Mucosa of descending colon (tissue), 3 donors: ENCODE data around the gene HSPA12A. TPM values are rescaled to one million over a fixed set of nuclear protein-coding genes. Genes with fewer than 3 reads are reported as not detected.

ENCODE experiments used
- ATAC-seq: fragments of 200-7000 bp; cut with Tn5 transposase; one replicate; pipeline ENCODE4 v1.9.1; 2020; ENCODE audit warnings: mild to moderate bottlenecking, moderate library complexity
- DNase-seq, 3 donors: peaks; one replicate each; pipeline ENCODE4 v3.0.0-alpha.2; 2020
- H3K36me3 ChIP-seq: fragments of 200-600 bp; one replicate; pipeline ENCODE4 v1.8.0; 2021; ENCODE audit warnings: low read depth, mild to moderate bottlenecking
- H3K4me1 ChIP-seq: fragments of 200-600 bp; one replicate; pipeline ENCODE4 v1.8.0; 2021; ENCODE audit warnings: low read depth, mild to moderate bottlenecking
- H3K4me3 ChIP-seq: fragments of 200-600 bp; one replicate; pipeline ENCODE4 v1.8.0; 2021; ENCODE audit warnings: mild to moderate bottlenecking
- H3K9me3 ChIP-seq: fragments of 200-600 bp; one replicate; pipeline ENCODE4 v1.8.0; 2021; ENCODE audit warnings: mild to moderate bottlenecking
- intact Hi-C, 2 donors: fragments of 100-400 bp; cut with DNase I in 1 of 2; cut with micrococcal nuclease in 1 of 2; formaldehyde crosslinking; loops; one replicate each; pipeline versions ENCODE4 v1.11.0 to v1.11.1; 2022; cut with DNase I, micrococcal nuclease
- total RNA-seq, 3 donors: library from RNA; stranded (reverse); fragmentation: NEBNext Ultra II Directional in 2 of 3; extraction: Animal tissue kit (Norgen Biotek cat#: 25700) in 2 of 3; gene quantifications; one replicate each; pipeline versions ENCODE4 v1.2.1 to v1.2.4, GENCODE V29; 2021 to 2023
- TF ChIP-seq, protein P1 (sequence below): fragments of 200-600 bp; IDR thresholded peaks from one replicate; pipeline ENCODE4 v1.8.0; 2022; ENCODE audit warnings: antibody characterized with exemption, mild to moderate bottlenecking
- donor health status: DM: no; HTN: no; CAD: no; lungs with moderate emphysema.
- donor health status: DM: no; HTN: no; CAD: no.
- donor health status: DM: no; HTN: yes; CAD: no.

HSPA12A gene
- total RNA-seq, 3 donors from 2014 or later: 7.7 to 20.6 (median 8.8) TPM

DNA sequence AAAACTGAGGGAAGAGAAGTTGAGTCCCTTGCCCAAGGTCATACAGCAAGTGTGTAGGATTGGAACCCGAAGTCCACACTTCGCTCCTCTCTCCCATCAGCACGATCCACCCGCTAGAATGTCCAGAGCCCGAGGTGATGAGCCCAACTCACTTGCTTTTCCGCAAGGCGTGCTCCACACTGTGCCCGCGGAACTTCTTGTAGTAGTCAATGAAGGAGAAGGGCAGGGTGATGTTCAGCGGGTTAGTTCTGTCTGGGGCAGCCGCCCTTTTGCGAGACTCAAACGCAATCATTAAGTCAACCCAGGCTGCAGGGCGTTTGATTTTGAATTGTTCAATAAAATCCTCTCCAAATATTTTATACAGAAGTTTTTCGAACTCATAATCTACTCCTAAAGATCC lies 63.0 kb downstream of the HSPA12A start:
- Histone ChIP-seq H3K9me3 (no peaks in the 10 kb centered on the region), H3K36me3 (no peaks in the 10 kb centered on the region), H3K4me3 (no peak overlapping the region), H3K4me1 (no peaks in the 10 kb centered on the region)
- intact Hi-C loops: no loop called here
- DNase-seq (no peak), ATAC-seq (no peak)
- TF ChIP-seq, protein P1, sequence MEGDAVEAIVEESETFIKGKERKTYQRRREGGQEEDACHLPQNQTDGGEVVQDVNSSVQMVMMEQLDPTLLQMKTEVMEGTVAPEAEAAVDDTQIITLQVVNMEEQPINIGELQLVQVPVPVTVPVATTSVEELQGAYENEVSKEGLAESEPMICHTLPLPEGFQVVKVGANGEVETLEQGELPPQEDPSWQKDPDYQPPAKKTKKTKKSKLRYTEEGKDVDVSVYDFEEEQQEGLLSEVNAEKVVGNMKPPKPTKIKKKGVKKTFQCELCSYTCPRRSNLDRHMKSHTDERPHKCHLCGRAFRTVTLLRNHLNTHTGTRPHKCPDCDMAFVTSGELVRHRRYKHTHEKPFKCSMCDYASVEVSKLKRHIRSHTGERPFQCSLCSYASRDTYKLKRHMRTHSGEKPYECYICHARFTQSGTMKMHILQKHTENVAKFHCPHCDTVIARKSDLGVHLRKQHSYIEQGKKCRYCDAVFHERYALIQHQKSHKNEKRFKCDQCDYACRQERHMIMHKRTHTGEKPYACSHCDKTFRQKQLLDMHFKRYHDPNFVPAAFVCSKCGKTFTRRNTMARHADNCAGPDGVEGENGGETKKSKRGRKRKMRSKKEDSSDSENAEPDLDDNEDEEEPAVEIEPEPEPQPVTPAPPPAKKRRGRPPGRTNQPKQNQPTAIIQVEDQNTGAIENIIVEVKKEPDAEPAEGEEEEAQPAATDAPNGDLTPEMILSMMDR: no peak

DNA sequence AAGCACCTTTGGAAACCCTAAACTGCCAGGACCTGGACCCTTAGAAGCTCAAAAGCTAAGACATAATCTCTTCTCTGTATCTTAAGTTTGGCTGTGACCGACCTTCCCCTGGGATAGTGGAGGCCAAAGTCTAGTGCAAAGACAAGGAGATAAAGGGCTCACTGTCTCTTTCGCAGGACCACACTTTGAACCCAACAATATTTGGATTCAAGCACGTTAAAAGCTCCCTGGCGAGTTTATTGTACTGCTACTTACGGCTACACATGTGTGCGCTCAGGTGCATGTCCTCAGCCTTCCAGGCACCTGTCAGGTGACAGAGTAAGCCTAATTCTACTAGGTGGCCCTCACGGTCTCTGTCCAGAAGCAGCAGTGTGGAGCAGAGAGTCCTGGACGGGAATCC lies 65.7 kb downstream of the HSPA12A start:
- Histone ChIP-seq H3K4me1 (no peaks in the 10 kb centered on the region), H3K9me3 (no peaks in the 10 kb centered on the region), H3K36me3 (no peaks in the 10 kb centered on the region), H3K4me3 (no peak overlapping the region)
- intact Hi-C loops: no loop called here
- TF ChIP-seq, protein P1: no peak
- DNase-seq (no peak), ATAC-seq (no peak)

DNA sequence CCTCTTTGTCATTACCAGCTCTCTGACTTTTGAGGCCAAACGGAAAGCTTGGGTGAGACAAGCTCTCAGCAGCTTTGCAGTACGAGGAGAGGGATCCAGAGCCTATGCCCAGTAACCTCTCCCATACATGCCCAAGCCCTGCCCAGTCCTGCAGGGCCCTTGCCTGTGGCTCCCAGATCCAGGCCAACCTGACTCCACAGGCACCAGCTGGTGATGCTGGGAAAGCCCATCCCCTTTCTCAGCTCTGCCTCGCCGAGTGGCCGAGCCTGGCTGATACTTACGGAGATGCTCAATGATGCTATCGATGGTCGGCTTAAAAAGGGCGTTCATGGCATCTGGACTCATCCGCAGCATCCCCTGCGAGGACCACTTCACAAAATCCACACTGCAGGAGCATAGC lies 66.2 kb downstream of the HSPA12A start:
- no peaks in the 10 kb centered on the region for H3K4me1 ChIP-seq
- ATAC-seq (no peak), DNase-seq (no peak)
- intact Hi-C loops: no loop called here
- no peak overlapping the region for H3K4me3 ChIP-seq
- H3K36me3 ChIP-seq: no peaks in the 10 kb centered on the region
- no peaks in the 10 kb centered on the region for H3K9me3 ChIP-seq
- TF ChIP-seq, protein P1: no peak

DNA sequence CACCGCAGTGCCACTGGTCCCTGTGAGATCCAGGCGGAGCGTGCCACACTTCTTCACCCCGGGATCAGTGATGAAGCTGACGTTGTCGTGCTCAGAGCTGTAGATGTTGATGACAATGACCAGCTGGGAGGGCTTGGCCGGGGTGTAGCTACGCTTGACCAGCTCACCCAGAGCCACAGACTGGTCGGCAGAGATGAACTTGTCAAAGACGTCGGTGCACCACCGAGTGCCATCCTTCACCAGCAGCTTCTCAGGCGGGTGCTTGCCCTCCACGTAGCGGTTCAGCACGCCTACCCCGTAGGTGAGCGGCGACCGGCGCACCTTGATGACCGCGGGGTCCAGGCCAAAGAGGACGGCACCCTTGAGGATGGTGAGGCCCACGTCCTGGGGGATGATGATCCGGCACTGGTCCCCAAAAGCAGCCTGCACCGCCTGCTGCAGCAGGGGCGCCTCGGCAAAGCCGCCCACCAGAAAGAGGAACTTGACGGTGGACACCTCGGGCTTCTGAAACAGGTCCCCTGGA lies 67.4 kb downstream of the HSPA12A start:
- intact Hi-C loops: no loop called here
- H3K36me3 ChIP-seq: no peaks in the 10 kb centered on the region
- no peak for DNase-seq
- TF ChIP-seq, protein P1: no peak
- no peaks in the 10 kb centered on the region for H3K9me3 ChIP-seq
- H3K4me1 ChIP-seq: no peaks in the 10 kb centered on the region
- H3K4me3 ChIP-seq: no peak overlapping the region
- no peak for ATAC-seq

DNA sequence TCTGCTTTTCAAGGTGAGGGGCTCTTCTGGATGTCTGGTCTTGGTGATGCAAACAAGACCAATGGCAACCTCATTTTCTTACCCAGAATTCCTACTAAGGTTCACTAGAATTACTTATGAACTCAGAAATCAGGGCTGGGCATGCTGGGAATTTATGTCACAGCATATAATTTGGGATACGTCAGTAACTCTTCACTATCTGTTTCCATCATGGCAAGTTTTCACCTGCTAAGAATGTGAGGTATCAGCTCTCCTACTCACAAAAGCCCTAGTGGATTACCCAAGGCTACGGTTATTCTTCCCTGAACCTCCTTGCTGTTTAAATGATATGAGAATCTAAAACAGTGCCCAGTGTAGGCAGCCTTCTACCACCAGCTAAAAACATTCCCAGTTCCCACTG lies 68.5 kb downstream of the HSPA12A start:
- intact Hi-C loops: no loop called here
- no peak for ATAC-seq
- Histone ChIP-seq H3K36me3 (no peaks in the 10 kb centered on the region), H3K9me3 (no peaks in the 10 kb centered on the region), H3K4me1 (no peaks in the 10 kb centered on the region), H3K4me3 (no peak overlapping the region)
- no peak for DNase-seq
- TF ChIP-seq, protein P1: no peak

DNA sequence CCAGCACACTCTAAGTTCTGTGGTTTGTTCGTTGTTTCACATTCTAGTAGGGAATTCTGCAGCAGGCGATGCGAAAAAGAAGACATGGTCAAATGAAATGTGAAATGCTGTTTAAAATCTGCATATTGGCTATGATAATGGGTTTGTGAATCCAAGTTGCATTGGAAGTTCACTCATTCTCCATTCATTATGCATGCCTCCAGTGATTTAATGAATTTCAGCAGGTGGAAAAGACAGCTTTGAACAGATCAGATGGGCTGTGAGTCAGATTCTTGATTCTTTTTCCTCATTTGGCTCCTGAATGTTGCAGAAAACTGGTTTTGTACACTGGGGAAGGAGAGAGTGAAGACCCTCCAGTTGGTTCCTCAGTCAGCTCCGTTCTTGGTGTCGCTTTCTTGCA lies 69.5 kb downstream of the HSPA12A start:
- TF ChIP-seq, protein P1: no peak
- intact Hi-C loops: no loop called here
- Histone ChIP-seq H3K4me3 (no peak overlapping the region), H3K4me1 (no peaks in the 10 kb centered on the region), H3K9me3 (no peaks in the 10 kb centered on the region), H3K36me3 (no peaks in the 10 kb centered on the region)
- DNase-seq: no peak
- ATAC-seq: no peak
